HG02973 (cell line): ENCODE measurements around the gene ZNF316.
"Not testable (repeated sequence)": the region's sequence is repeated elsewhere in the genome, so short reads cannot be mapped to it uniquely, and the experiment has no call there.

Source experiments
- ATAC-seq: cut with Tn5 transposase; IDR thresholded peaks from one replicate; pipeline ENCODE4 v1.9.1; 2021; ENCODE audit warnings: moderate library complexity; ENCODE audit not compliant: unreplicated experiment

The ZNF316 gene

GRCh38 chr7:6646465-6646864 is 9.3 kb downstream of the ZNF316 start:
- ATAC-seq = no peak

DNA sequence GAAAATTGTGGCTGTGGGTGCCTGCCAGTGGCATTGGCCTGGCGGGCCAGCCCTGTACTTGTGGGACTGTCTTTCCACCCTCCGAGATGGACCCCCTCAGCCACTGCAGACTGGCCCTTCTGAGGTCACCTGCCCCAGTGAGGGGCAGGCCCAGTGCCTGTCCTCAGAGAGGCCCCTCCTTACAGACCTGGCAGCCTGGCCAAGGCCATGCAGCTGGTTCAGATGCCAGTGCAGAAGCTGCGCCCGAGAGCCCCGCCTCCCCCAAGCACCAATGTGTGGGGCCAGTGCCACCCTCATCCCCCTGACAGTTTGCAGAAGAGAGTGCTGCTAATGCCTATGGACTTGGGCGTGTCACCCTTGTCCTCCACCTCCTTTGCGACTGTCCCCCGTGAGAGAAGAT is 10.0 kb downstream of the ZNF316 start:
- no peak for ATAC-seq

DNA sequence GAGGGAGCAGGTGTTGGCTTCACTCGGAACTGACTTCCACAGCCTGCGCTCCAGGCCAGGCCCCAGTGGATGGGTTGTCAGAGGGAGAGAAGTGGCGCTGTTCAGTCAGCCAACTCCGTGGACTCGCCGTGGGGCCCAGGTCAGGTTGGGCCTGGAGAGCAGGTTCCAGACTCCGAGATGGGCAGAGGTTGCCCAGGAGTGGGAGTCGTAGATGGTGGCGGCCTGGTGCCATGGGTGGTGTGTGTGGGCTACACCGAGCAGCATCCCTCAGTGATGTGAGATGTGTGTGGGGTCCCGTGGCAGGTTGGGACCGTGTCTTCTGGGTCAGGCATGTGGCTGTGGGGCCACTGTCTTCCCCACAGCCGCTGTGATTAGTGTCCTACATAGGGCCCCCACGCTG is 10.4 kb downstream of the ZNF316 start:
- ATAC-seq = no peak

DNA sequence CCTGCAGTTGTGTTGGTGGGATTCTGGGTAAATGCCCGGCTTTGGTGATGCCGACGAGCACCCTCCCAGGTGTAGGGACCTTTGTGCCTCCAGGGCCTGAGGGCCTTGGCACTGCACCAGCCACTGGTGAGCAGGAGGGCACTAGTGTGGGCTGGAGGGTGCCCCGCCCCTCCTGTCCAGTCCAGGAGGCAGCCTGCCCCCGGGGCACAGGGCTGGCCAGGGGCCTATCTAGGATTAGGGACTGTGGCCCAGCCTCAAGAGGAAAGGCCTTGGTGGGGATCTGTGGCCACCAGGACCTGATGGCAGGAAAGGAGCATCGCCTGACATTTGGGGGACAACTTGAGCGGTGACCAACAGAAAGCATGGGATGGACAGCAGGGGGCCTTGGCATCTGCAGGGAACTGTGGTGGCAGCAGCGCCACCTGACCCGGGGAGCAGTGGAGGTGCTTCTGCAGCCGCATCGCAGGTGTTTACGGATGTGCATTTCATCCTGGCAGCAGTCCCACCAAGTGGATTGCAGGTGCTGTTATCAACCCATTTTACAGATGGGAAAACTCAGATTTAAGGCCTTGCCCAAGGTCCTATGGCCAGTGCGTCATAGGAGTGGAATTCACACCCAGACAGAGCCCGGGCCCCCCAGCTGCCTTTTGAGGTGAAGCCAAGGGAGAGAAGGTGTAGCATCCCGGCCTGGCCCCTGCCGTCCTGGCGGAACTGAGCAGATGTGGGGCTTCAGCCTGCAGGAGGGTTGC is 11.1 kb downstream of the ZNF316 start:
- no peak for ATAC-seq

DNA sequence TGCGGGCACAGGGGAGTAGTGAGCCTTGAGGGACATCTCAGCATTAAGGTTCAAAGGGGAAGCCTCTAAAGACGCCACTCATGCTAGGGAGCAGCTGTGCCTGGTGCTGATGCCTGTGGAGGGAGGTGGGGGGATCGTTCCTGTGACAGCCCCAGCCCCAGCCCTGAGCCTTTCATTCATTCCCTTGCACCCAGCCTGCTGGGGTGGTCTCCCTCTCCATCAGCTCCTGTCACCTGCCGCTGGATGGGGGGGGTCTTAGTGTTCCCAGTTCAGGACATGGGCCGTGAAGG is 11.6 kb downstream of the ZNF316 start:
- ATAC-seq = no peak

DNA sequence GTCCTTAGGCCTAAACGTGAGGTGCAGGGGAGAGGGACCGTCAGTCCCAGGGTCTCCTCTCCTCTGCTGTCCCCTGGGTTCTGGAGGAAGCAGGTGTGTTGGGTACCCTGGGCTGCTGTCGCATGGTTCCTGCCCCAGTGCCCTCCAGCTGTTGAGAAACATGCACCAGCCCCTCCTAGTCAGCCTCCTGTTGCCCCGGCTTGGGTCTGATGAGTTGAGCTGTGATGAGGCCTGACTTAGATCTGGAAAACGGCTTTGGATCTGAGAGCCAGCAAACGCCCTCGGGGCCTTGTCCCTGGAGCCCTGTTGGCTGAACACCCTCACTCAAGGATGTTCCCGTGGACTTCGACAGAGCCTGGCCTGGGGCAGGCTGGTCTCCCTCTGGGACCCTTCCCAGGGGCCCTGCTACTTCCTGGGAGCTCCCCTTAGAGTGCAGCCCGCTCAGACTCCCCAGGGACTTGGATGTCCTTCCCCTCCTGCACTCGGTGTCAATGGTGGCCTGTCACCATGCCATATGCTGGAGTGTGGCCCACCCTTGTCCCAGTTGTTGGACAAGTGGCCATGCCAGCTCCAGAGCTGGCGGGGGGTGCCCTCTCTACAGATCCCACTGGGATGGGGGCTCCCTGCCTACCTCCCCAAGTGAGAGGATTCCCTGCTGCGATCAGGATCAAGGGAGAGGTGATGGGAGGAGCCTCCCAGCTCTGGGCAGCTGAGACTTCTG is 12.3 kb downstream of the ZNF316 start:
- no peak for ATAC-seq

- no peak for ATAC-seq
These were observed 13.0 kb downstream of the ZNF316 start for GRCh38 chr7:6650086-6650485.

DNA sequence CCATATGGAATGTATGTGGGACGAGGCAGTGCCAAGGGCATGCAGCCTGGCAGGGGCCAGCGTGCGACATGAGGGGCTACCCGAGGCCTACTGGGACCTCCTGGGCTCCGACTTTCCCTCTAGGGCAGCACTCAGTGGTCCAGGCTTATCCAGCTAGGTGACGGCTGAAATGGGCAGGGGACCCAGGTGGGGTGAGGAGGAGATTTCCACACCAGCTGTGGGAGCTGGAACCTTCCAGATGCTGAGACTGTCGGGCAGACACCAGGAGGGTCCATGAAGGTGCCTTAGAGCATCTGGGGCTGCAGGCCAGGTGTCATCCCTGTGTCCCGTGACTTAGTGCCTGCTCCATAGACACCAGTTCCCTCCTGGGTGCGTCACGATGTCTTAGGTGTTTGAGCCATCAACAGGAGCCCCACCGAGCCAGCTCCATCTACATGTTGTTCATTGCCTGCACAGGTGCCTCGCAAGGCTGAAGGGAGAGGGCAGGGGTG is 13.4 kb downstream of the ZNF316 start:
- ATAC-seq = no peak

DNA sequence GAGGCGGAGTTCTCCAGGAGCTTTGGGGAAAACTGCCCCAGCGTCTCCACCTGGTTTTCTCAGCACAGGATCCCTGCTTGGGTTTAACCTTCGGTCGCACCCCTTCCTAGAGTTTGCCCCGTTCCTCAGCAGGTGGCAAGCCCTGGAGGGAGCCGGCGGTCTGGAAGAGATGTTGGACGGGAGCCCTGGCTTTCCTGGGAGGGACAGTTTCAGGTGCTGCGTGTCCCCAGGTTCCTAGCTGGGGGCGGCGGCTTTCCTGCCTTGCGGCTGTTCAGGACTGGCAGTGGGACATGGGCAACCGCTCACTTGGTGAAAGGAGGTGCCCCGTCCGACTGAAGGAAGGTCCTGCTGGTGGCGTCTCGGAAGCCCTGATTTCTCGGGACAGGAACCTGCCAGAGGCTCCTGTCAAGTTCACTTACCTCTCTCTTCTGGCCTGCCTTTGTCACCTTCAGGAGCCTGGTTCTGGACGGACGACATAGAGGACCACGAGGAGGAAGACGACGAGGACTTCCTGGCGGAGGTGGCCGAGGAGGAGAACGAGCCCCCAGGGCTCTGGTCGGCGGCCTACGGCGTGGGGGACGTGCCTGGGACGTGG is 14.8 kb downstream of the ZNF316 start:
- no peak for ATAC-seq

DNA sequence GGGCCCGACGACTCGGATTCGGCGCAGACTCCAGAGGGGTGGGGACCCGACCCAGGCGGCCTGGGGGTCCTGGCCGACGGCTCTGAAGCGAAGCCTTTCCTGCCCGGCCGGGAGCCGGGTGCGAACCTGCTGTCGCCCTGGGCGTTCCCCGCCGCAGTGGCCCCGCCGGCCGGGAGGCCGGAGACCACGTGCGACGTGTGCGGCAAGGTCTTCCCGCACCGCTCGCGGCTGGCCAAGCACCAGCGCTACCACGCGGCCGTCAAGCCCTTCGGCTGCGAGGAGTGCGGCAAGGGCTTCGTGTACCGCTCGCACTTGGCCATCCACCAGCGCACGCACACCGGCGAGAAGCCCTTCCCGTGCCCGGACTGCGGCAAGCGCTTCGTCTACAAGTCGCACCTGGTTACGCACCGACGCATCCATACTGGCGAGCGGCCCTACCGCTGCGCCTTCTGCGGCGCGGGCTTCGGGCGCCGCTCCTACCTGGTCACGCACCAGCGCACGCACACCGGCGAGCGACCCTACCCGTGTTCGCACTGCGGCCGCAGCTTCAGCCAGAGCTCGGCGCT is 15.4 kb downstream of the ZNF316 start:
- ATAC-seq = no peak

DNA sequence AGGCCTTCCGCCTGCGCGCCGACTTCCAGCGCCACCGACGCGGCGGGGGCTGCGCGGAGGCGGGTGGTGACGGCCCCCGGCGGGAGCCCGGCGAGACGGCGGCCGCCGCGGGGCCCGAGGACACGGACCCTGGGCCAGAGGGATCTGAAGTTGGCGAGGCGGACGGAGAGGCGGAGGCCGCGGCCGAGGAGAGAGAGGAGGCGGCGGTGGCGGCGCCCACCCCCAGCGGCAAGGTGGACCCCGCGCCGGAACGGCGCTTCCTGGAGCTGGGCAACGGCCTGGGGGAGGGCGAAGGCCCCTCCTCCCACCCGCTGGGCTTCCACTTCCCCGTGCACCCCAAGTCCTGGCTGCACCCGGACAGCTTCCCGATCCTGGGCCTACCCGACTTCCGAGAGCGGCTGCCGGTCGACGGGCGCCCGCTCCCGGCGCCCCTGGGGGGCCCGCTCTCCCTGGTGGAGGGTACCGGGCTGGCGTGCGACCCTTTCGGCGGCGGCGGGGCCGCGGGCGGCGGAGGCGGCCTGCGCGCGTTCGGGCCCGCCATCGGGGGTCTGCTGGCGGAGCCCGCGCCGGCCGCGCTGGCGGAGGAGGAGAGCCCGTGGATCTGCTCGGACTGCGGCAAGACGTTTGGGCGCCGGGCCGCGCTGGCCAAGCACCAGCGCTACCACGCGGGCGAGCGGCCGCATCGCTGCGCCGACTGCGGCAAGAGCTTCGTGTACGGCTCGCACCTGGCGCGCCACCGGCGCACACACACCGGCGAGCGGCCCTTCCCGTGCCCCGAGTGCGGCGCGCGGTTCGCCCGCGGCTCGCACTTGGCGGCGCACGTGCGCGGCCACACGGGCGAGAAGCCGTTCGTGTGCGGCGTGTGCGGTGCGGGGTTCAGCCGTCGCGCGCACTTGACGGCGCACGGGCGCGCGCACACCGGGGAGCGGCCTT is 16.2 kb downstream of the ZNF316 start:
- ATAC-seq = no peak

GRCh38 chr7:6654113-6654841 is 17.2 kb downstream of the ZNF316 start:
- no peak for ATAC-seq

- ATAC-seq = no peak
These were observed 17.9 kb downstream of the ZNF316 start for GRCh38 chr7:6654842-6655610.

- ATAC-seq = no peak
These were observed 18.7 kb downstream of the ZNF316 start for GRCh38 chr7:6655636-6656385.

GRCh38 chr7:6656413-6656812 is 19.3 kb downstream of the ZNF316 start:
- ATAC-seq = no peak

- no peak for ATAC-seq
These were observed 21.7 kb downstream of the ZNF316 start for GRCh38 chr7:6658618-6659345.

- not testable (repeated sequence) for ATAC-seq
These were observed 33.7 kb downstream of the ZNF316 start for GRCh38 chr7:6670851-6671250.

DNA sequence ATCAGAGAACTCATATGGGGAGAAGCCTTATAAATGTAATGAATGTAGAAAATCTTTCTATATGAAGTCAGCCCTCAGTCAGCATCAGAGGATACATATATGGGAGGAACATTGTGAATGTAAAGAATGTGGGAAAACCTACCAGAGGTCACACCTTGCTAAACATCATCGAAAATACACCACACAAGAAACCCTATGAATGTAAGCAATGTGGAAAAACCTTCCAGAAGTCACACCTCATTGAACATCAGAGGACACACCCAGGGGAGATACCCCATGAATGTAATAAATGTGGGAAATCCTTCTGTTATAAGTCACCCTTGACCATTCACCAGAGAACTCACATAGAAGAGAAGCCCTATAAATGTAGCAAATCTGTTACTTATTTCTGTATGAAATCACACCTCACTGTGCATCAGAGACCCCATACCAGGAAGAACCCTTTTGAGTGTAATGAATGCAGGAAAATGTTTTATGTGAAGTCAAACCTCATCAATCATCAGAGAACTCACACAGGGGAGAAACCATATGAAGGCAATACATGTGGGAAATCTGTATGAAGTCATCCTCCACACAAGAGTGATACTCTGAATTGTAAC is 38.8 kb downstream of the ZNF316 start:
- no peak for ATAC-seq
